Measurements from ENCODE around the gene SLC17A2. TPM values are rescaled to one million over a fixed set of nuclear protein-coding genes. Genes with fewer than 3 reads are reported as not detected.

SLC17A2 gene
- total RNA-seq, 1 donor = not detected

DNA sequence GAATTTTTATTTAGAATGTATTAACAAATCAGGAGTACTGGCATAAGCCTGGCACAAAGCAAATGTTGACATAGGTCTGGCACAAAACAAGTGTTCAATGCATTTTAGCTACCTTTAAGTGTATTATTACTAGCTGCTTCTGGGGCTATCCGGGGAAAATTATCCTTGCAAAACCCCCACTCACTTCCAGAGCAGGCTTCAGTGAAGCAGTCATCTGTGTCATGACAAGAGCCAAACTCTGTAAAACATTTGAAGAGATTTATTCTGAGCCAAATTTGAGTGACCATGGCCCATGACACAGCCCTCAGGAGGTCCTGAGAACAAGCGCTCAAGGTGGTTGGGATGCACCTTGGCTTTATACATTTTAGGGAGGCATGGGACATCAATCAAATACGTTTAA, 25.7 kb upstream of the SLC17A2 start:
- DNase-seq (ENCODE audit: insufficient read length, low spot score, missing footprints) = no peak
- no peaks in the 10 kb centered on the region for H3K27me3 ChIP-seq (ENCODE audit: insufficient read depth, low read length)
- H3K4me2 ChIP-seq (ENCODE audit: insufficient read depth, low read length) = no peak overlapping the region
- no peaks in the 10 kb centered on the region for H3K9me3 ChIP-seq (ENCODE audit: low read depth, low read length)
- H3K36me3 ChIP-seq (ENCODE audit: insufficient read depth, low read length) = no peaks in the 10 kb centered on the region
- H2AFZ ChIP-seq (ENCODE audit: low read length) = no peak overlapping the region
- no peaks in the 10 kb centered on the region for H4K20me1 ChIP-seq (ENCODE audit: insufficient read depth, low read length)
- no peak overlapping the region for H3K4me3 ChIP-seq (ENCODE audit: insufficient read depth, low read length)
- TF ChIP-seq, protein P1, sequence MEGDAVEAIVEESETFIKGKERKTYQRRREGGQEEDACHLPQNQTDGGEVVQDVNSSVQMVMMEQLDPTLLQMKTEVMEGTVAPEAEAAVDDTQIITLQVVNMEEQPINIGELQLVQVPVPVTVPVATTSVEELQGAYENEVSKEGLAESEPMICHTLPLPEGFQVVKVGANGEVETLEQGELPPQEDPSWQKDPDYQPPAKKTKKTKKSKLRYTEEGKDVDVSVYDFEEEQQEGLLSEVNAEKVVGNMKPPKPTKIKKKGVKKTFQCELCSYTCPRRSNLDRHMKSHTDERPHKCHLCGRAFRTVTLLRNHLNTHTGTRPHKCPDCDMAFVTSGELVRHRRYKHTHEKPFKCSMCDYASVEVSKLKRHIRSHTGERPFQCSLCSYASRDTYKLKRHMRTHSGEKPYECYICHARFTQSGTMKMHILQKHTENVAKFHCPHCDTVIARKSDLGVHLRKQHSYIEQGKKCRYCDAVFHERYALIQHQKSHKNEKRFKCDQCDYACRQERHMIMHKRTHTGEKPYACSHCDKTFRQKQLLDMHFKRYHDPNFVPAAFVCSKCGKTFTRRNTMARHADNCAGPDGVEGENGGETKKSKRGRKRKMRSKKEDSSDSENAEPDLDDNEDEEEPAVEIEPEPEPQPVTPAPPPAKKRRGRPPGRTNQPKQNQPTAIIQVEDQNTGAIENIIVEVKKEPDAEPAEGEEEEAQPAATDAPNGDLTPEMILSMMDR (IDR thresholded peaks at IDR 0.05; ENCODE audit: extremely low read depth, low read depth, low read length) = no peak
- H3K4me1 ChIP-seq (ENCODE audit: insufficient read depth, low read length) = no peaks in the 10 kb centered on the region
- H3K27ac ChIP-seq (ENCODE audit: low read depth, low read length) = no peak overlapping the region
- no peaks in the 10 kb centered on the region for H3K79me2 ChIP-seq (ENCODE audit: insufficient read depth, low read length)

DNA sequence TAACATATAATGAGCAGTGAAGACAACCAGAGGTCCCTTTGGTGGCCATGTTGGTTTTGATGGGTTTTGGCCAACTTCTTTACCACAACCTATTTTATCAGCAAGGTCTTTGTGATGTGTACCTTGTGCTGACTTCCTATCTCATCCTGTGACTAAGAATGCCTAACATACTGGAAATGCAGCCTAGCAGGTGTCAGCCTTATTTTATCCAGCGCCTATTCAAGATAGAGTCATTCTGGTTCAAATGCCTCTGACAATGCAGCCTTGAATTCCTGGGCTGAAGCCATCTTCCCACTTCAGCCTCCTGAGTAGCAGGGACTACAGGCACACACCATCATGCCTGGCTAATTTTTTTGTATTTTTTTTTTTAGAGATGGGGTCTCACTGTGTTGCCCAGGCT, 24.3 kb upstream of the SLC17A2 start:
- Histone ChIP-seq H3K4me1 (ENCODE audit: insufficient read depth, low read length) (no peaks in the 10 kb centered on the region), H3K4me3 (ENCODE audit: insufficient read depth, low read length) (no peak overlapping the region), H3K27ac (ENCODE audit: low read depth, low read length) (no peak overlapping the region), H3K27me3 (ENCODE audit: insufficient read depth, low read length) (no peaks in the 10 kb centered on the region), H2AFZ (ENCODE audit: low read length) (no peak overlapping the region), H4K20me1 (ENCODE audit: insufficient read depth, low read length) (no peaks in the 10 kb centered on the region), H3K9me3 (ENCODE audit: low read depth, low read length) (no peaks in the 10 kb centered on the region), H3K79me2 (ENCODE audit: insufficient read depth, low read length) (no peaks in the 10 kb centered on the region), H3K36me3 (ENCODE audit: insufficient read depth, low read length) (no peaks in the 10 kb centered on the region), H3K4me2 (ENCODE audit: insufficient read depth, low read length) (no peak overlapping the region)
- no peak for DNase-seq (ENCODE audit: insufficient read length, low spot score, missing footprints)
- TF ChIP-seq, protein P1 (IDR thresholded peaks at IDR 0.05; ENCODE audit: extremely low read depth, low read depth, low read length) = no peak

DNA sequence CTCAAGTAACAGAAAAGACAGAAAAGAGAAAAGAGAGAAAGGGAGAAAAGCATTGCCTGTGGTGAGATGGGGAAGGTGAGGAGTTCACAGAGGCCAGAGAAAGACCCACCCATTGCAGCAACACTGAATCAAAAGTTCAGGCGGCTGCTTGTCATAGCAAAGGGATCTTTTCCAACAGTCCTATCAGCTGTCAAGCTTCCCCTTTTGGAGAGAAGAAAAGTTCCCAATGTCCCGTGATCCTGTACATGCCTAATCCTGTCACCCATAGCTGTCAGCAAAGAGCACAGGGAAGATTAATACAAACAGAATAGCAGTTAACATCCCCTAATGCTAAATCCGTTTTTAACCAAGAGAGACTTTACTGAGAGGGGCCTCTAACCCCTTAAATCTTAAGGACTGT, 23.2 kb upstream of the SLC17A2 start:
- Histone ChIP-seq H3K9me3 (ENCODE audit: low read depth, low read length) (no peaks in the 10 kb centered on the region), H3K4me3 (ENCODE audit: insufficient read depth, low read length) (no peak overlapping the region), H2AFZ (ENCODE audit: low read length) (no peak overlapping the region), H3K27ac (ENCODE audit: low read depth, low read length) (no peak overlapping the region), H3K79me2 (ENCODE audit: insufficient read depth, low read length) (no peaks in the 10 kb centered on the region), H3K27me3 (ENCODE audit: insufficient read depth, low read length) (no peaks in the 10 kb centered on the region), H3K4me1 (ENCODE audit: insufficient read depth, low read length) (no peaks in the 10 kb centered on the region), H4K20me1 (ENCODE audit: insufficient read depth, low read length) (no peaks in the 10 kb centered on the region), H3K36me3 (ENCODE audit: insufficient read depth, low read length) (no peaks in the 10 kb centered on the region), H3K4me2 (ENCODE audit: insufficient read depth, low read length) (no peak overlapping the region)
- no peak for DNase-seq (ENCODE audit: insufficient read length, low spot score, missing footprints)
- TF ChIP-seq, protein P1 (IDR thresholded peaks at IDR 0.05; ENCODE audit: extremely low read depth, low read depth, low read length) = no peak

DNA sequence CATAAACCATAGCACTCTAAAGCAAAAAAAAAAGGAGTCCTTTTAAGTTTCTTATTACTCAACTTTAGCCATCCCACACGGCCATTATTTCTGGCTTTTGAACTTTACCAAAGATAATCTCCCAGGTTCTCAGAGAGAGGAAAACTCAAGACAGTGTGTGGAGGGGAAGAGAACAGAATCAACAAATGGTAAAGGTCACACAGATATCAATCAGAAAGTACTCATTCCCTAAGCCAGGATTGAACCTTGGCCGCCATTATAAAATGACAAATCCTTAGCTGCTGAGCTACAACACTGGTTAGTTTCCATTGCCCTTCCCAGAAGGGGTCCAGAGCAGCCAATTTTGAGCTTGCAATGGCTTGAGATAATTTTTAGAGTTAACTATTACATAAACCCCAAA, 22.0 kb upstream of the SLC17A2 start:
- Histone ChIP-seq H3K4me1 (ENCODE audit: insufficient read depth, low read length) (no peaks in the 10 kb centered on the region), H3K27ac (ENCODE audit: low read depth, low read length) (no peak overlapping the region), H2AFZ (ENCODE audit: low read length) (no peak overlapping the region), H3K27me3 (ENCODE audit: insufficient read depth, low read length) (no peaks in the 10 kb centered on the region), H3K79me2 (ENCODE audit: insufficient read depth, low read length) (no peaks in the 10 kb centered on the region), H3K9me3 (ENCODE audit: low read depth, low read length) (no peaks in the 10 kb centered on the region), H3K4me2 (ENCODE audit: insufficient read depth, low read length) (no peak overlapping the region), H3K36me3 (ENCODE audit: insufficient read depth, low read length) (no peaks in the 10 kb centered on the region), H3K4me3 (ENCODE audit: insufficient read depth, low read length) (no peak overlapping the region), H4K20me1 (ENCODE audit: insufficient read depth, low read length) (no peaks in the 10 kb centered on the region)
- TF ChIP-seq, protein P1 (IDR thresholded peaks at IDR 0.05; ENCODE audit: extremely low read depth, low read depth, low read length) = no peak
- no peak for DNase-seq (ENCODE audit: insufficient read length, low spot score, missing footprints)
